Measurements from ENCODE around the gene SNPH. TPM values are rescaled to one million over a fixed set of nuclear protein-coding genes. Genes with fewer than 3 reads are reported as not detected.

The SNPH gene
- total and polyA plus RNA-seq, 2 of the 4 experiments (the other 2 are of a cell fraction), result 3.1 to 4.5 TPM

DNA sequence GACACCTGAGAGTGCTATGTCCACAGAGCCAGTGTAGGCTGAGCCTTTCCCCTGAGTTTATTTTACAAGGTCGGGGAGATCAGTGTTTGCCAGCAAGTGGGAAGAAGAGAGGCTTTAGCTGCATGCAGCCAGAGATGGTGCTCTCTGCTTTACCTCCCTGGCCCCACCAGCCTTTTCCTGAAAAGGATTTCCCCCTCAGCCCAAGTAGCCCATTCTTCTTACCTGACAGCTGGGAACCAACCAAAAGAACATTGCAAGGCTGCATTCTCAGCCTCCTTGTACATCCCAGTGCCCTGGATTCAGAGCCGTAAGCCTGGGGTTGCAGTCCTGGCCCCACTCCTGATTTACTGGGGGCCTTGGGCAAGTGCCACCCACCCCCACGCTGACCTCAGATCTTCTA, 16.9 kb downstream of the SNPH start:
- H2BK120ac ChIP-seq (ENCODE audit: low read depth, low read length), result no peak overlapping the region
- no peak for TF ChIP-seq BHLHE40 (IDR thresholded peaks at IDR 0.05; ENCODE audit: low read depth, low read length)
- TF ChIP-seq POLR2A (IDR thresholded peaks at IDR 0.05; ENCODE audit: low read depth, low read length), result no peak
- TF ChIP-seq CHD1 (IDR thresholded peaks at IDR 0.05; ENCODE audit: low read depth, low read length), result no peak
- TF ChIP-seq MAZ (IDR thresholded peaks at IDR 0.05; ENCODE audit: borderline replicate concordance, low read depth, low read length), result no peak
- no peak for TF ChIP-seq RFX5 (IDR thresholded peaks at IDR 0.05; ENCODE audit: low read depth, low read length)
- no peak for TF ChIP-seq CEBPB (IDR thresholded peaks at IDR 0.05; ENCODE audit: low read depth, low read length)
- H4K8ac ChIP-seq (ENCODE audit: low read depth in 2 of 2, low read length in 2 of 2), result no peak overlapping the region
- no peak overlapping the region for H2BK15ac ChIP-seq (ENCODE audit: low read depth, low read length)
- H3K4me2 ChIP-seq (ENCODE audit: low read depth, low read length), result no peak overlapping the region
- H3K79me1 ChIP-seq (ENCODE audit: low read depth in 1 of 2, low read length in 2 of 2), result peaks cover 4 to 16% of the 10 kb centered on the region in 2 experiments; a peak in 3 of 4 replicates
- H4K20me1 ChIP-seq (ENCODE audit: insufficient read depth, low read length), result peaks cover 13% of the 10 kb centered on the region; the same call in 1 of the 2 replicates
- ChIA-PET CTCF (interaction anchor here (1.0 to 1.5 kb wide), 2 partner anchors 8 to 10 kb away, joined by 3 to 4 read pairs; no protein-coding TSS in a partner anchor), POLR2A (ENCODE audit: unreplicated experiment) (no interaction called here)
- no peak overlapping the region for H3K4me3 ChIP-seq (ENCODE audit: insufficient read depth, low read depth, low read length)
- no peak overlapping the region for H3K27ac ChIP-seq (ENCODE audit: insufficient read depth, low read length)
- H4K5ac ChIP-seq (ENCODE audit: low read depth, low read length), result no peak overlapping the region
- no peak overlapping the region for H4K91ac ChIP-seq (ENCODE audit: insufficient read depth, low read depth, low read length)
- H3K23ac ChIP-seq (ENCODE audit: low read depth, low read length), result no peak overlapping the region
- H2AFZ ChIP-seq (replicated peaks; ENCODE audit: low read length, poor library complexity), result no peak overlapping the region
- 80% methylated on average over 2 of the region's 3 CpGs; no CpG with 5 or more reads in 1 of the 2 experiments for WGBS, 2 experiments (ENCODE audit: extremely low coverage in 2 of 2, insufficient read length in 1 of 2)
- H3K56ac ChIP-seq (ENCODE audit: extremely low read depth, insufficient read depth, low read length), result no peak overlapping the region
- no peak overlapping the region for H2BK5ac ChIP-seq (ENCODE audit: low read depth, low read length, poor library complexity, severe bottlenecking)
- H3K9me3 ChIP-seq (ENCODE audit: control insufficient read depth, insufficient read depth, low read length), result no peaks in the 10 kb centered on the region
- in situ Hi-C loops (cut with MboI; ENCODE audit: low sequenced_read_pairs), result no loop called here
- no peak overlapping the region for H2BK20ac ChIP-seq (ENCODE audit: low read depth, low read length)
- intact Hi-C loops (cut with micrococcal nuclease), result no loop called here
- no peak overlapping the region for H3K14ac ChIP-seq (replicated peaks; ENCODE audit: low read depth, low read length)
- H3K4me1 ChIP-seq (ENCODE audit: control insufficient read depth, insufficient read depth, low read length), result peaks cover 8% of the 10 kb centered on the region; the same call in 1 of the 2 replicates
- dilution Hi-C loops (cut with HindIII; ENCODE audit: low sequenced_read_pairs, unreplicated experiment), result no loop called here
- H3K9me1 ChIP-seq (ENCODE audit: insufficient read depth, low read length), result peaks cover 16% of the 10 kb centered on the region
- H3K9ac ChIP-seq (ENCODE audit: low read depth, low read length), result no peak overlapping the region
- no peaks in the 10 kb centered on the region; the same call in 1 of the 2 replicates for H3K36me3 ChIP-seq (ENCODE audit: control insufficient read depth, insufficient read depth, low read length)
- no peak for DNase-seq
- H2AK9ac ChIP-seq (replicated peaks; ENCODE audit: low read depth, low read length, poor library complexity), result no peak overlapping the region
- no peak for ATAC-seq (ENCODE audit: low read depth)
- no peak overlapping the region for H3K18ac ChIP-seq (ENCODE audit: low read depth, low read length)
- BruUV-seq (replicated peaks), result no TSS peak
- no peak overlapping the region for H2AK5ac ChIP-seq (ENCODE audit: low read depth, low read length)
- H3K4ac ChIP-seq (ENCODE audit: low read depth, low read length), result no peak overlapping the region
- H3K27me3 ChIP-seq (ENCODE audit: control insufficient read depth, insufficient read depth, low read length), result no peaks in the 10 kb centered on the region

Measured in IMR-90 (cell line).